Stimulated activated CD4-positive, alpha-beta T cell treated with anti-CD3 and anti-CD28 coated beads, TNF-alpha, amount 100 ng/mL, for 4 hours (primary cell): Measurements from ENCODE around the gene TAC3.

Experiments
- DNase-seq, 3 experiments: peaks; one replicate each; pipeline ENCODE4 v3.0.0-alpha.2; 2020; ENCODE audit warnings: low read depth in 3 of 3

The TAC3 gene

DNA sequence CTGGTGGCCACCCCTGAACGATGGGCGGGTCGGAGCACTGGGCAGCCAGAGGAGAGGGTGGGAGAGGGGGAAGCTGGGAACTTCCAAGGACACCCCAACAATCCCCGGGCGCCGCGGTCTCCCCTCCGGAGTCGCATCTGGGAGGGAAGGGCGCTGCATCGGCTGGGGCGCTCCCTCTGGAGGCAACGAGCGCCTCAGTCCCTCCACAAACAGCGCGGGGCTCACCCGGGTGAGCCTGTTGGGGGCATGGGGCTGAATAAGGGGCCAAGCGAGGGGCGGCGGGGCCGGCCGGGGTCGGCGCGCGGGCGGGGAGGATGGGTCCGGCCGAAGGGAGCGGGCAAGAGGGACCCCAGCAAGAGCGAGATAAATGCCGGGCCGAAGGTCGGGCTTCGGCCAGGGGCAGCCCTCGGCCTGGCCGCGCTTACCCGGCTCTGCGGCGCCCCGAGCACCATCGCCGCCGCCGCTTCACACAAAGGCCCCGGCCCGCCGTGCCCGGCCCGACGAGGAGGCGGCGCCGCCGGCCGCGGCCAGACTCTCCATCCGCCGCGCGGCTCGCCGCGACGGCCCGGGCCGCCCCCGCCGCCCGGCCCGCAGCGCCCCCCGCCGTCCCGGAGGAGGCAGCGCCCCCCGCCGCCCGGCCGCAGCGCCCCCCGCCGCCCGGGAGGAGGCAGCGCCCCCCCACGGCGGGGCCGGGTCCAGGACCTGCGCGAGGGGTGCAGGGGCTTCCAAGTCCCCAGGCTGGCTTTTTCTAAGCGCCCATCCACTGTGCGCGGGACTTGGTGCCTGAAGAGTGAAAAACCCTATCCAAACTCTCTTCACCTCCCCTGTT, 10.1 kb downstream of the TAC3 start, which contains the start of gene ZBTB39:
Gene ZBTB39, minus strand, starts transcription at position 567 of the 829 bp plus-strand sequence. CDS start 1,629 bp downstream, outside the sequence.
- peak in 2 of 3 experiments; percentile 30 to 52 for DNase-seq

GRCh38 chr12:57004651-57005050, 11.7 kb downstream of the TAC3 start:
- no peak for DNase-seq

GRCh38 chr12:57003395-57003794, 12.9 kb downstream of the TAC3 start:
- DNase-seq = no peak

DNA sequence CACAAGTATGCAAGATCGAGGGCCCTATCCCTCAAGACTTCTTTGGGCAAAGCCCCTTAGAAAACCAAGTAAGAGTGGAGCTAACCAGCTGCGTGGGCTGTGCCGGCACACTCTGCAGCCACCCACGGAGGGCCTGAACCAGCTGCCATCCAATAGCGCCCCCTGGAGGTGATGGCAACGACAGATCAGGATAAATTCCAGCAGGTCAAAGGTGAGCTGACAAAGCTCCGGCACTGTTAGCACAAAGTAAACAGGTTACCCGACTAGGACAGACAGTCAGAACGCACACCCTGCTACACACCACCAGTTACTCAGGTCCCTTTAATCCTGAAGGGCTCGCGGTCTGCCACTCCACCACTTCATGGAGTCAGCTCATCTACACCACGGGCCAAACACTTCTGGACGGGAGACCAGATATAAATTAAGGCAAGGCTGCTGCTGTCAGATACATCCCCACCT, 14.9 kb downstream of the TAC3 start:
- peak; percentile 51 to 77 (median 67) for DNase-seq

GRCh38 chr12:57000393-57000792, 15.9 kb downstream of the TAC3 start:
- no peak for DNase-seq

DNA sequence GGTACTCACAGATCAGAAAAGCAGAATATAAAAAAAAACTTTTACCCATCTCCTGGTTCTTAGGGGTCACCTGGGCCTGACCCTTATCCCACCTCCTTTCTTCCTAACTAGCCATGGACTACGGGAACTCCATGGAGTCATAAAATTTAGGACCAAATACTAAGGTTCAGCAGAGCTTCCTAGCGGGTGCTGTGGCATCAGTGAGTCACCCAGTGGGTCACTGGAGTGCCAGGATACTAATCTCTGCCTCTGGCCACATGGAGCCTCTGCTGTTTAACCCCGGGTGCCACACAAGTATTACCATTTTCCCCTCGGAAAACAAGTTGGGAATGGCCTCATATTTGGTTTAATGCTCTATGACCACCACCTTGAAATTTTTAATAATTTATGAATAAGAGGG, 16.9 kb downstream of the TAC3 start:
- no peak for DNase-seq

DNA sequence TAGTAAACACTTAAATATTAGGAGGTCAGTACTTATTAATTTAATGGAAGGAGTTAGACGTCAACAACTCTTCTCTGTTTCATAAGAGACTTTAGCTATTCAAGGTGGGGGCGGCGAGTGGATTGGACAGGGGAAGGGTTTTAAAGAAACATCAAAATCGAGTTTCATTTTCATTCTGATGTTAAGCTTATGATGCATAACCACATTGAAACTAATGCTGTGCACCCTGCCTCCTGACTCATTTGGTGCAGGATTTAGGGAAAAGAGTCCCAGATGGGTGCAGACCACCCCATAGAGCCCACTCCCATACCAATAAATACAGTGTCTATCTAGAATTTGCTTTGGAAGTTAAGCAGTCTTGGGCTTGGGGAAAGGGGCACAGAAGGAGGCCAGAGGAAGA, 17.3 kb downstream of the TAC3 start:
- no peak for DNase-seq

DNA sequence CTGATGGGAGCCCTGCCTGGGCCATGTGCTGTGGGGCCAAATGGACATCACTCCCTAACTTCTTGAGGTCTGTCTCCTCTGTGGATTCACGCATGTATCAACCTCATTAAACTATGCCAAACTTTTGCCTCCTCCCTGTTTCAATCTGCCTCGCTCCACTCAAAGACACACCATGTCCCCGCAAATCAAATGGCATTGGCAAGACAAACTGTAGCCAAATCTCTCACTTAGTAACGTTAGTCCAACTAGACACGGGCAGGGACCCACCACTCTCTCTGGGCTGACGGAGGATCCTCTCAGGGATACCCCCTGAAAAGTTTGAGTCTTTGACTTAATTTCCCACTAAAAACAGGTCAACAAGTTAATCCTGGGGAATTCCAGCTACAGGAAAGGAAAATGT, 18.0 kb downstream of the TAC3 start:
- no peak for DNase-seq

DNA sequence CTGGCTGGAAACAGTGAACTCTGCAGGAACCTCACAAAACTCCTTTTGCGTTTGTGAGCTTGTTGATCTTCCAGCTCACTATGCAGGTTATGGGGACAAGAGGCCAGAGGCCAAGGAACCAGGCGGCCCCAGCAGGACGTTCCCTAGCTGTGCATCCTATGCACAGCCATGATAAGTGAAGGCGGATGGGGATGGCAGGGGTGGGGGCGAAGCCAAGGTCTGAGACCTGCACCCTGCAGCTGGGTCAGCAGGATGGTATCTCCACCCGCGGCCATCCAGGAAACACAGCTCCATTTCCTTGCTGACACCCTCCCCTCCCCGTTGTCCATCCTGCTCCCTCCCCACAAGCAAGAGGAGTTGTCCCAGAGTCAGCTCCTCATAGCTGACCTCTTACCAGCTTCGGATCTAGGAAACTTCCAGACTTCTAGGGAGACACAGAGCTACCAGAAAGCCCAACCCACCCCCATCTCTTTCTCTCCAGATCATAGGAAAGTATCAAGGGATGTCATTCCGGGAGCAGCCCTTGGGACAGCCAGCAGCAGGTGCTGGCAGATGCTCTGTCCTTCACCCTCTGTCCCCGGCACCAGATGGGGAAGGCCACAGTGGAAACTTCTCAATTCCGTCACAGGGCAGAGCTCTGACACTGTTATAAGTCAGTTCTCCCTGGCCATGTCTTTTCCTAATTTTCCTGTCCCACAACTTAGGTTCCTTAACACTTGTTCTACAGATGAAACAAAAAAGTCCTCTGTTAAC, 19.4 kb downstream of the TAC3 start:
- DNase-seq = no peak

DNA sequence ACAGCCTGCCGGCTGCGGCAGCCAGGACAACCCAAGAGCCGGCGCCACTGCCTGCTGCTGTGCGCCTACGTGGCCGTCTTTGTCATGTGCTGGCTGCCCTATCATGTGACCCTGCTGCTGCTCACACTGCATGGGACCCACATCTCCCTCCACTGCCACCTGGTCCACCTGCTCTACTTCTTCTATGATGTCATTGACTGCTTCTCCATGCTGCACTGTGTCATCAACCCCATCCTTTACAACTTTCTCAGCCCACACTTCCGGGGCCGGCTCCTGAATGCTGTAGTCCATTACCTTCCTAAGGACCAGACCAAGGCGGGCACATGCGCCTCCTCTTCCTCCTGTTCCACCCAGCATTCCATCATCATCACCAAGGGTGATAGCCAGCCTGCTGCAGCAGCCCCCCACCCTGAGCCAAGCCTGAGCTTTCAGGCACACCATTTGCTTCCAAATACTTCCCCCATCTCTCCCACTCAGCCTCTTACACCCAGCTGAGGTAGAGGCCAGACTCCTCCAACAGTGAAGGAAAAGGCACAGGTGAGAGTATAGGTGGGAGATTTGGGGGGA, 20.3 kb downstream of the TAC3 start:
- DNase-seq = no peak

DNA sequence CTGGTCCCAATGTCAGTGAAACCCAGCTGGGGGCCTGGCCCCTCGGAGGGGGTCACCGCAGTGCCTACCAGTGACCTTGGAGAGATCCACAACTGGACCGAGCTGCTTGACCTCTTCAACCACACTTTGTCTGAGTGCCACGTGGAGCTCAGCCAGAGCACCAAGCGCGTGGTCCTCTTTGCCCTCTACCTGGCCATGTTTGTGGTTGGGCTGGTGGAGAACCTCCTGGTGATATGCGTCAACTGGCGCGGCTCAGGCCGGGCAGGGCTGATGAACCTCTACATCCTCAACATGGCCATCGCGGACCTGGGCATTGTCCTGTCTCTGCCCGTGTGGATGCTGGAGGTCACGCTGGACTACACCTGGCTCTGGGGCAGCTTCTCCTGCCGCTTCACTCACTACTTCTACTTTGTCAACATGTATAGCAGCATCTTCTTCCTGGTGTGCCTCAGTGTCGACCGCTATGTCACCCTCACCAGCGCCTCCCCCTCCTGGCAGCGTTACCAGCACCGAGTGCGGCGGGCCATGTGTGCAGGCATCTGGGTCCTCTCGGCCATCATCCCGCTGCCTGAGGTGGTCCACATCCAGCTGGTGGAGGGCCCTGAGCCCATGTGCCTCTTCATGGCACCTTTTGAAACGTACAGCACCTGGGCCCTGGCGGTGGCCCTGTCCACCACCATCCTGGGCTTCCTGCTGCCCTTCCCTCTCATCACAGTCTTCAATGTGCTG, 21.0 kb downstream of the TAC3 start:
- no peak for DNase-seq

GRCh38 chr12:56994231-56994746, 22.0 kb downstream of the TAC3 start:
- DNase-seq = no peak

DNA sequence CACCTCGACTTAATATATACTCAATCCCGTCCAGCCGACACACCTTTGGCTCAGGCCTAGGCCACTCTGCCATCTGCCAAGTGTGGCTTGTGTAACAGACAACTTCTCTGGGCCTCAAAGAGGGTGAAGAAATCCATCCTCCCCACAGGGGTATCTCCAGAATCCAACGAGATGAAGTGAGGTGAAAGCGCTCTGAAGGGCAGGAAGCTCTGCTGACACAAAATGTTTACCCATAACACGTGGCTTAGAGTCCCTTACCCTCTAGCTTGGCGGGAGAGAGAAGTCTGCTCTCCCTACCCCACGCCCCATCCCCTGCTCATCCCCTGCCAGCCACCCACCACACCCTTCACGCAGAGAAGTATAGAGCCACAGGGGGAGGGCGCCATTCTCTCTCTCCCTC, 23.0 kb downstream of the TAC3 start:
- no peak for DNase-seq

DNA sequence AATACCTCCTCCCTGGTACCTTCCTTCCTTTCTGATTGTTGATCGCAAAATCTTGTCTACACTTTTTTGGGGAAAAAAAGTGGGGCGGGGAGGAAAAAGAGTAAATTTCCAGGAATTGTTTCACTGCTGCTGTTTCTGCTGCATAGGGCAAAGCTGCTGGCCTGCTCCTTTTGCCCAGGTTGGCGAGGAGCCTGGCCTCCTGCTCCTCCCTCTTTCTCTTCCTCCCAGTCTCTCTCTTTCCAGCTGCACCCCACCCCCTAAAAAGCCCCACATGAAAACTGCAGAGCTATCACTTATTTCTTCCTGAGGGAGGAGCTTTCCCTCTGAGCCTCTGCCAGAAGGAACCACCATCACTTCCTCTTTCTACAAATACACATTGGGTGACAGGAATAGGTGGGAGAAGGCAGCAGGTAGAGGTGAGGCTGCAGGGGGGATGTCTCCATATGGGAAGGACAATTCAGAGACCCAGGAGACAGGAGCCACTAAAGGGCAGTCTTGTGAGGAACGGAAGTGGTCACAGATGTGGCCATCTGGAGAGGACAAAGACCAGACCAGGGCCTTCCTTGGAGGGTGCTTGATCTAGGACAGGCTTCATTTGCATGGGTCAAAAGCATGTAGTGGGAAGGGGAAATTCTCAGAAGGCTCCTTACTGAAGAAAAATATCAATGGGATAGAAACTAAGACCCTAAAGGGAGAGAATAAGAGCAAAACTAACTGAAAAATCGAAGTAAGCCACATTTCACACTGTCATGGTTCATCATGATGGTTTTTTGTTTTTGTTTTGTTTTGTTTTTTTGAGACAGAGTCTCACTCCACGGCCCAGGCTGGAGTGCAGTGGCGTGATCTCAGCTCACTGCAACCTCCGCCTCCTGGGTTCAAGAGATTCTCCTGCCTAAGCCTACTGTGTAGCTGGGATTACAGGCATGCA, 24.7 kb downstream of the TAC3 start:
- no peak for DNase-seq

DNA sequence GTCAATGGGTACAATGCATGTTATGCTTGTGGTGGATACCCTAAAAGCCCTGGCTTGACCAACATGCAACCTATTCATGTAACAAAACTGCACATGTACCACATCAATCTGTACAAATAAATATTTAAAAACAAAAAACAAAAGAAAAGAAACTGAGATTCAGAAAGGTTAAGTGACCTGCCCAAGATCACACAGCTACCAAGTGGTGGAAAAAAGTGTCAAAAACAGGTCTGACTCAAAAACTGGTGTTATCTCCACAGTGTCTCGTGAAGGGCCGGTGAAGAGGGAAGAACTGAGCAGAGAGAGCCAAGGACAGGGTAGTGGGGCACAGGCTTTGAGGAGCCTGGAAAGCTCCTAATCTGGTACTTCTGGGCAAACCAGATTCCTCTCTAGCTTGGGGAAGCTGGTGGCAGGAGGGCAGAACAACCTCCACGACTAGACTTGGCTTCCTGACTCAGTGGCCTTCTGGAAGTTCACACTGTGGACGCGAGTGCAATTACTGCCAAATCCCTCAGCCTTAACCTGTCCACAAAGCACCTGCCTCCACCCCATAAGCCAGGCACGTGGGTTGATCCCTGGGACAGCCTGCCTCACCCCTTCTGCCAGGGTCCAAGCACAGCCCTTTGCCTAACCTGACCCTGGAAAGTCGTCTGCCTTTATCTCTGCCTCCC, 25.5 kb downstream of the TAC3 start:
- no peak for DNase-seq

DNA sequence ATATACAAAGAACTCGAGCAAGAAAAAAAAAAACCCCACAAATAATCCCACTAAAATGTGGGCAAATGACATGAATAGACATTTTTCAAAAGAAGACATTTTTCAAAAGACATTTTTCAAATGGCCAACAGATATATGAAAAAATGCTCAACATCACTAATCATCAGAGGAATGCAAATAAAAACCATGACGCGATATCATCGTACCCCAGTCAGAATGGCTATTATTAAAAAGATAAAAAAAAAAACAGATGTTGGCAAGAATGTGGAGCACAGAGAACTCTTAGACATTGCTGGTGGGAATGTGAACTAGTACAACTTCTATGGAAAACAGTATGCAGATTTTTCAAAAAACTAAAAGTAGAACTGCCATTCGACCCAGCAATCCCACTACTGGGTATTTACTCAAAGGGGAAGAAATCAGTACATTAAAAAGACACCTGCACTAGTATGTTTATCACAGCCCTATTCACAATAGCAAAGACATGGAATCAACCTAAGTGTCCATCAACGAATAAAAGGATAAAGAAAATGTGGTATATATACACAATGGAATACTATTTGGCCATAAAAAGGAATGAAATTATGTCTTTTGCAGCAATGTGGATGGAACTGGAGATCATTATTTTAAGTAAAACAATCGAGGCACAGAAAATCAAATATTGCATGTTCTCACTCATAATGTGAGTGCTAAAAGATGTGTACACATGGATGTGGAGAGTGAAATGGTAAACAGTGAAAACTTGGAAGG, 26.3 kb downstream of the TAC3 start:
- no peak for DNase-seq

DNA sequence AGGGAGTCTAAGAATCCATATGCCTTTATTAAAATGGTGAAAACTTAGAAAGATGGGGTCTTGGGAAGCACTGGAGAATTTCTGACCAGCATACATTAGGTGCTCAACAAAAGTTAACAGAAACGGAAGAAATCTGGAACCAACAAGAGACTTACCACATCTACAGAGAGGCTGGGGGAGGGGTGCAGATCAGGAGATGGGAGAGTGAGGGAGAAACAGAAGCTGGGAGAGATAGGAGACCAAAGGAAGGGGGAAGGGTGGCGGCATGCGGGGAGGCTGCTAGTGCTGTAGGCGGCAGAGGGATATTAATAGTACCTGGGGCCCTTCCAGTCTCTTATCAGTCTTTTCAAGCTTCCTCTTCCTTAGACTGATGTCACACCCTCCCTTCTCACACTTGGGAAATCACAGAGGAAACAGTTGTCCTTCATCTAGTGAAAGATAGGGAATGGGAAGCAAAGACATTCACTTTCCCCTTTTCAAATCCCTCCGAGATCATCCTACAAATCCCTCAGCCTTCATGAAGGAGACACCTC, 28.1 kb downstream of the TAC3 start:
- no peak for DNase-seq

DNA sequence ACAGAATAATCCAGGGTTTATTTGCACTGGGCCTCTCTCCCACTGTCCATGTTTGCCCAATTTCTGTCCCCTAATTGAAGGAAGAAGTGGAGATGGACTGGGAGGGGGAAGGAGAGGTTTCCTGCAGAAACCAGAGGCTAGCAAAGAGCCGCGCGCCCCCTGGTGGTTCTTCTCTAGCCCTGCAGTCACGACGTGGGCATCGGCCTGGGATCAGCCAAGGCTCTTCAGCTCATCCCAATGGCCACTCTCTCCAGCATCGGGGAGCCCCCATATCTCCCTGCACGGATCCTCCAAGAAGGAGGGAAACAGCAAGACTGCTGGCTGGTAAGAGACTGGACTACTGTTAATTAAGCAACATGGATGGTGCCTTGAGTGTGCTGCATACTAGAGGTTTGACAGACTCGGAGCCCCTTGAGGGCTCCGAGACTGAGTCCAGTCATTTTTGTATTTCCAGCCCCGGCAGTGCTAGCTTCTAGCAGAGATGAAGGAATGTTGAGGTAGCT, 28.7 kb downstream of the TAC3 start:
- DNase-seq = peak; percentile 51 to 68 (median 54)

DNA sequence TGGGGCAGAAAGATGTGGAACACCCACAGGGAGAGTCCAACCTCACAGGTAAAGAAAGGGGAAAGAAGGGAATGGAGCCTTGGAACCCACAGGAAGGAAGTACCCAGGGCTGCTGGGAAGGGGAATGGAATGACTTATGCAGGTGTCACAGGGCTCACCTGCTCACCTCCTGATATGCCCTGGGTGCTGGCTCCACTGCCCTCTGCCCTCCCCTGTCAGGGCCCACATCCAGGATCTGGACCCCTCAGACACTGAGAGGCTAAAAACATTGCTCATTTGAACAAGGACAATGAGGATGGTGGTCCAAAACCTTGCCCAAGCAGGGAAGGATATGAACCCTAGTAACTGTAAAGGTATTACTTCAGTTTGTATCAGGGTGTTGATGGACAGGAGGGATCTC, 29.3 kb downstream of the TAC3 start:
- DNase-seq = no peak
